Brain microvascular endothelial cell (primary cell): ENCODE measurements around the gene RAB3GAP1.
"Not testable (repeated sequence)": the region's sequence is repeated elsewhere in the genome, so short reads cannot be mapped to it uniquely, and the experiment has no call there.

Experiments
- DNase-seq: peaks from one replicate; pipeline ENCODE4 v3.0.0-alpha.2; 2020
- H3K27ac ChIP-seq: fragments of 250-450 bp; sonication (Bioruptor Pico); 2 replicates; pipeline ENCODE4 v1.5.1; 2020; ENCODE audit warnings: mild to moderate bottlenecking, moderate library complexity
- H3K27me3 ChIP-seq: fragments of 250-450 bp; sonication (Bioruptor Pico); replicated peaks from 2 replicates; pipeline ENCODE4 v1.5.1; 2020; ENCODE audit warnings: mild to moderate bottlenecking
- H3K36me3 ChIP-seq: fragments of 250-450 bp; sonication (Bioruptor Pico); replicated peaks from 2 replicates; pipeline ENCODE4 v1.5.1; 2020; ENCODE audit warnings: mild to moderate bottlenecking
- H3K4me3 ChIP-seq: 2 replicates; pipeline ENCODE4 v1.5.1; 2011; ENCODE audit warnings: low read depth, mild to moderate bottlenecking, control low read depth, low read length, moderate library complexity
- in situ Hi-C: cut with HindIII; loops from 2 replicates; pipeline ENCODE4 v1.10.0; 2017; ENCODE audit warnings: low sequenced_read_pairs, low pct_ligation_motif_present
- TF ChIP-seq, protein P1 (sequence below): IDR thresholded peaks from 2 replicates; pipeline ENCODE4 v1.5.1; 2011; ENCODE audit warnings: low read depth, mild to moderate bottlenecking, moderate library complexity, low read length, control low read depth, inconsistent platforms; ENCODE audit errors: missing control alignments

The RAB3GAP1 gene

GRCh38 chr2:135119582-135119981 lies 67.5 kb downstream of the RAB3GAP1 start:
- Histone ChIP-seq H3K27ac (no peak overlapping the region), H3K4me3 (no peak overlapping the region), H3K36me3 (no peaks in the 10 kb centered on the region), H3K27me3 (no peaks in the 10 kb centered on the region)
- in situ Hi-C loops: no loop called here
- no peak for DNase-seq
- TF ChIP-seq, protein P1, sequence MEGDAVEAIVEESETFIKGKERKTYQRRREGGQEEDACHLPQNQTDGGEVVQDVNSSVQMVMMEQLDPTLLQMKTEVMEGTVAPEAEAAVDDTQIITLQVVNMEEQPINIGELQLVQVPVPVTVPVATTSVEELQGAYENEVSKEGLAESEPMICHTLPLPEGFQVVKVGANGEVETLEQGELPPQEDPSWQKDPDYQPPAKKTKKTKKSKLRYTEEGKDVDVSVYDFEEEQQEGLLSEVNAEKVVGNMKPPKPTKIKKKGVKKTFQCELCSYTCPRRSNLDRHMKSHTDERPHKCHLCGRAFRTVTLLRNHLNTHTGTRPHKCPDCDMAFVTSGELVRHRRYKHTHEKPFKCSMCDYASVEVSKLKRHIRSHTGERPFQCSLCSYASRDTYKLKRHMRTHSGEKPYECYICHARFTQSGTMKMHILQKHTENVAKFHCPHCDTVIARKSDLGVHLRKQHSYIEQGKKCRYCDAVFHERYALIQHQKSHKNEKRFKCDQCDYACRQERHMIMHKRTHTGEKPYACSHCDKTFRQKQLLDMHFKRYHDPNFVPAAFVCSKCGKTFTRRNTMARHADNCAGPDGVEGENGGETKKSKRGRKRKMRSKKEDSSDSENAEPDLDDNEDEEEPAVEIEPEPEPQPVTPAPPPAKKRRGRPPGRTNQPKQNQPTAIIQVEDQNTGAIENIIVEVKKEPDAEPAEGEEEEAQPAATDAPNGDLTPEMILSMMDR: no peak

DNA sequence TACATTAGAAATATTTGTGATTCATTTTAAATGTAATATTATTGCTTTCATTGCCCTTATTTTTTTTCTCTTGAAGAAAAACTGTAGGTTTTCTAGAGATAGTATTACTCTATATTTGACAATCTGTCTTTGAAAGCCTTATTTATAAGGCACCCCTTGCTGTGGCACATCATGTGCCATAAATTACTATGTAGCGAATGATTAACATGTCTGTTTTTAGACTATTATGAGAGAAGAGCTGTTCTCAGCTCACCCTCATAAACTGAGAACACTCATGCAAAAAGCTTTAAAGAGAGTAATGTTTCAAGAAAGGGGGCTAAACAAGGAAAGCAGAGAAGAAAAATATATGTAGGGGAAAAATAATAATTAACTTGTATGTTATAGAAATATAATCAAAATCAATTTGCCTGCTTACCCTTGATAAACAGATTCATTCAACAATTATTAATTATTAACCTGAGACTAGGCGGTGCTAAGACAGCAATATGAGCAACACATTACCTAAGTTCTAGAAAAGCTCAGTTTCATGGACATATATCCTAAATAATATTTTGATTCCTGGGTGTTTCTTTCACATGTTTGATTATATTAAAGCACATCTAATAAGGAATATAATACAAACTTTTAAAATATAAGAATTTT lies 69.0 kb downstream of the RAB3GAP1 start:
- in situ Hi-C loops: no loop called here
- H3K27ac ChIP-seq: no peak overlapping the region
- H3K36me3 ChIP-seq: peaks cover 2% of the 10 kb centered on the region
- TF ChIP-seq, protein P1: no peak
- DNase-seq: no peak
- H3K27me3 ChIP-seq: no peaks in the 10 kb centered on the region
- H3K4me3 ChIP-seq: no peak overlapping the region

GRCh38 chr2:135121658-135122039 lies 69.6 kb downstream of the RAB3GAP1 start:
- DNase-seq, H3K27ac ChIP-seq, H3K36me3 ChIP-seq, H3K27me3 ChIP-seq, H3K4me3 ChIP-seq, in situ Hi-C loops: not testable (repeated sequence)

DNA sequence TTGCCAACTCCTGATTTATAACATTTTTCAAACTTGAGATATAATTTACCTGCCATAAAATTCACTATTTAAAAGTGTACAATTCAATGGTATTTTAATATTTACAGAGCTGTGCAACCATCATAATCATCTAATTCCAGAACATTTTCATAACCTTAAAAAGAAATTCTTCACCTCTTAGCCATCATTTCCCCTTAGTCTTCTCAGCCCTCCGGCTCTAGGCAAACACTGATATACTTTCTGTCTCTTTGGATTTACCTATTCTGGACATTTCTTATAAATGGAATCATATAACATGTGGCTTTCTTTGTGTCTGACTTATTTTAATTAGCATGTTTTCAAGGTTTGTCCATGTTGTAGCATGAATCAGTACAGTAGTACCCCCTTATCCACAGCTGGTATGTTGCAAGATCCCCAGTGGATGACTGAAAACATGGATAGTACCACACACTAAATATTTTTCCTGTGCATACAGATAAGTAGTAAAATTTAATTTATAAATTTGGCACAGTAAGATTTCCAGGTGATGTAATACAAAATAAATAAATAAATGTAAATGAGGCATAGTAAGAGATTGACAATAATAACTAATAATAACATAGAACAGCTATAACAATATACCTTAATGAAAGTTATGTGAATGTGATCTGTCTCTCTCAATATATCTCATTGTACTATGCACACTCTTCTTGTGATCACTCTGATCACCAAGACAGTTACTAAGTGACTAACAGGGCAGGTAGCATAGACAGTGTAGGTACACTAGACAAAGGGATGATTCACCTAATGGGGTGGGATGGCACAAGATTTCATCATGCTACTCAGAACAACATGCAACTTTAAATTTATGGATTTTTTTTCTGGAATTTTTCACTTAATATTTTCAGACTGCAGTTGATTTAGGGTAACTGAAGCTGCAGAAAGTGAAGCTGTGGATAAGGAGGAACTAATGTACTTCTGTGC lies 73.1 kb downstream of the RAB3GAP1 start:
- in situ Hi-C loops: no loop called here
- TF ChIP-seq, protein P1: no peak
- Histone ChIP-seq H3K27me3 (no peaks in the 10 kb centered on the region), H3K36me3 (peaks cover 17% of the 10 kb centered on the region), H3K27ac (no peak overlapping the region), H3K4me3 (no peak overlapping the region)
- DNase-seq: no peak

GRCh38 chr2:135125940-135126339 lies 73.8 kb downstream of the RAB3GAP1 start:
- H3K27me3 ChIP-seq: no peaks in the 10 kb centered on the region
- DNase-seq: no peak
- no peak overlapping the region for H3K4me3 ChIP-seq
- peaks cover 21% of the 10 kb centered on the region for H3K36me3 ChIP-seq
- TF ChIP-seq, protein P1: no peak
- in situ Hi-C loops: no loop called here
- H3K27ac ChIP-seq: no peak overlapping the region

DNA sequence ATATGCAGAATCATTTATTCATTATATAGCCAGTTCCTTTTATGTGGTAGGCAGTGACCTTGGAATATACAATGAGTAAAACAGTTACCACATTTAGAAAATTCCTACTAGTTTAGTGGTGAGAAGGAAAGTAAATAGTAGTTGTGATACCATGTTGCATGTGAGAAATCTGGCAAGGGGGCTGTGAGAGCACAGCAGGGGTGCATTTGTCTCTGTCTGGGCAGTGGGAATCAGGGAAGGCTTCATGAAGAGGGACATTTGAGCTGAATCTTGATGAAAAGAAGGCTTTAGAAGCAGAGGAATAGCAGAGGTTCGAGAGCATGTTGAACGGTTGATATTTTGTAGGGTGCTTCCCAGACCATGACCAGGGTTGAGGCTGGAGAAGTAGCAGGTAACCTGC lies 78.7 kb downstream of the RAB3GAP1 start:
- H3K36me3 ChIP-seq: peaks cover 26% of the 10 kb centered on the region

More for the DNA sequence above, 78.7 kb downstream of the RAB3GAP1 start:
- no peak overlapping the region for H3K27ac ChIP-seq
- in situ Hi-C loops: no loop called here
- no peak for DNase-seq
- TF ChIP-seq, protein P1: no peak
- no peaks in the 10 kb centered on the region for H3K27me3 ChIP-seq
- no peak overlapping the region for H3K4me3 ChIP-seq
